Measurements from ENCODE around the gene ZFAND5. TPM values are rescaled to one million over a fixed set of nuclear protein-coding genes. Genes with fewer than 3 reads are reported as not detected.

ZFAND5 gene
- polyA plus RNA-seq, 1 donor from 2014 or later: 338 TPM

- Histone ChIP-seq H3F3A (ENCODE audit: insufficient read depth, low read length, poor library complexity, severe bottlenecking) (no peaks in the 10 kb centered on the region), H3K36me3 (ENCODE audit: insufficient read depth, low read length) (no peaks in the 10 kb centered on the region), H3K9me3 (ENCODE audit: low read length) (no peaks in the 10 kb centered on the region), H3K27ac (ENCODE audit: low read length) (no peak overlapping the region), H3K9ac (ENCODE audit: low read length) (no peak overlapping the region), H3K27me3 (ENCODE audit: insufficient read depth, low read depth, low read length) (no peaks in the 10 kb centered on the region), H2AFZ (ENCODE audit: low read depth, low read length) (no peak overlapping the region), H4K20me1 (ENCODE audit: insufficient read depth) (no peaks in the 10 kb centered on the region), H3K9me2 (ENCODE audit: insufficient read depth, low read length) (no peaks in the 10 kb centered on the region), H3K79me2 (replicated peaks; ENCODE audit: insufficient read depth, low read length) (no peaks in the 10 kb centered on the region), H3K4me3 (ENCODE audit: low read length) (no peak overlapping the region), H3K4me2 (ENCODE audit: low read length) (no peak overlapping the region)
- TF ChIP-seq REST (IDR thresholded peaks at IDR 0.05; ENCODE audit: borderline replicate concordance) (no peak), SMC3 (conservative IDR thresholded peaks at IDR 0.05; ENCODE audit: poor library complexity) (no peak), MXI1 (conservative IDR thresholded peaks at IDR 0.05; ENCODE audit: poor library complexity, severe bottlenecking) (no peak), EZH2 (IDR thresholded peaks at IDR 0.05; ENCODE audit: borderline replicate concordance, insufficient read depth, low read length, poor library complexity, severe bottlenecking) (no peak), TAF1 (IDR thresholded peaks at IDR 0.05; ENCODE audit: low read depth) (no peak), CTCF (IDR thresholded peaks at IDR 0.05; ENCODE audit: poor library complexity, severe bottlenecking) (no peak), POLR2AphosphoS5 (IDR thresholded peaks at IDR 0.05) (no peak), EP300 (conservative IDR thresholded peaks at IDR 0.05; ENCODE audit: poor library complexity, severe bottlenecking) (no peak), RAD21 (conservative IDR thresholded peaks at IDR 0.05) (no peak)
Observed at GRCh38 chr9:72326641-72327040, 38.4 kb downstream of the ZFAND5 start.

GRCh38 chr9:72324974-72325373 is 40.0 kb downstream of the ZFAND5 start:
- H3K9me2 ChIP-seq (ENCODE audit: insufficient read depth, low read length): no peaks in the 10 kb centered on the region
- H3K4me3 ChIP-seq (ENCODE audit: low read length): no peak overlapping the region
- no peak overlapping the region for H3K27ac ChIP-seq (ENCODE audit: low read length)
- no peaks in the 10 kb centered on the region for H3K27me3 ChIP-seq (ENCODE audit: insufficient read depth, low read depth, low read length)
- H4K20me1 ChIP-seq (ENCODE audit: insufficient read depth): no peaks in the 10 kb centered on the region
- no peaks in the 10 kb centered on the region for H3F3A ChIP-seq (ENCODE audit: insufficient read depth, low read length, poor library complexity, severe bottlenecking)
- no peak overlapping the region for H3K9ac ChIP-seq (ENCODE audit: low read length)
- no peak overlapping the region for H2AFZ ChIP-seq (ENCODE audit: low read depth, low read length)
- no peaks in the 10 kb centered on the region for H3K9me3 ChIP-seq (ENCODE audit: low read length)
- H3K36me3 ChIP-seq (ENCODE audit: insufficient read depth, low read length): no peaks in the 10 kb centered on the region
- no peak overlapping the region for H3K4me2 ChIP-seq (ENCODE audit: low read length)
- TF ChIP-seq TAF1 (IDR thresholded peaks at IDR 0.05; ENCODE audit: low read depth) (no peak), RAD21 (conservative IDR thresholded peaks at IDR 0.05) (no peak), CTCF (IDR thresholded peaks at IDR 0.05; ENCODE audit: poor library complexity, severe bottlenecking) (no peak), EP300 (conservative IDR thresholded peaks at IDR 0.05; ENCODE audit: poor library complexity, severe bottlenecking) (no peak), SMC3 (conservative IDR thresholded peaks at IDR 0.05; ENCODE audit: poor library complexity) (no peak), POLR2AphosphoS5 (IDR thresholded peaks at IDR 0.05) (no peak), REST (IDR thresholded peaks at IDR 0.05; ENCODE audit: borderline replicate concordance) (no peak), MXI1 (conservative IDR thresholded peaks at IDR 0.05; ENCODE audit: poor library complexity, severe bottlenecking) (no peak), EZH2 (IDR thresholded peaks at IDR 0.05; ENCODE audit: borderline replicate concordance, insufficient read depth, low read length, poor library complexity, severe bottlenecking) (no peak)
- H3K79me2 ChIP-seq (replicated peaks; ENCODE audit: insufficient read depth, low read length): no peaks in the 10 kb centered on the region

All from neural cell (in vitro differentiated cells).